Osteocyte (in vitro differentiated cells): ENCODE data around the gene GALNTL6. TPM values are rescaled to one million over a fixed set of nuclear protein-coding genes. Genes with fewer than 3 reads are reported as not detected.

Experiments used
- DNase-seq: peaks from one replicate; pipeline ENCODE4 v3.0.0; 2021; ENCODE audit warnings: mixed read lengths; ENCODE audit not compliant: unreplicated experiment; ENCODE audit errors: extremely low spot score
- H3K27ac Mint-ChIP-seq: one replicate; pipeline ENCODE4 v1.8.0; 2021; ENCODE audit warnings: mild to moderate bottlenecking, mixed read lengths; ENCODE audit not compliant: unreplicated experiment
- H3K27me3 Mint-ChIP-seq: one replicate; pipeline ENCODE4 v1.8.0; 2021; ENCODE audit warnings: mixed read lengths; ENCODE audit not compliant: unreplicated experiment
- H3K36me3 Mint-ChIP-seq: one replicate; pipeline ENCODE4 v1.8.0; 2021; ENCODE audit warnings: mixed read lengths; ENCODE audit not compliant: unreplicated experiment
- H3K4me1 Mint-ChIP-seq: one replicate; pipeline ENCODE4 v1.8.0; 2021; ENCODE audit warnings: mixed read lengths; ENCODE audit not compliant: unreplicated experiment
- H3K4me3 Mint-ChIP-seq: one replicate; pipeline ENCODE4 v1.8.0; 2021; ENCODE audit warnings: mild to moderate bottlenecking, moderate library complexity, mixed read lengths; ENCODE audit not compliant: unreplicated experiment
- H3K9me3 Mint-ChIP-seq: one replicate; pipeline ENCODE4 v1.8.0; 2021; ENCODE audit warnings: mixed read lengths; ENCODE audit not compliant: unreplicated experiment
- CTCF ChIP-seq: fragments of 200-600 bp; sonication (generic); IDR thresholded peaks from 2 replicates; pipeline ENCODE4 v1.5.0; 2021; ENCODE audit warnings: antibody characterized with exemption, mild to moderate bottlenecking, moderate library complexity
- total RNA-seq: library from RNA; stranded (reverse); gene quantifications from 2 replicates; pipeline ENCODE4 v1.2.1, GENCODE V29; 2021

The GALNTL6 gene
- total RNA-seq, 1 donor from 2014 or later, result not detected

GRCh38 chr4:173051716-173052115 lies 1238.5 kb downstream of the GALNTL6 start:
- no peaks in the 10 kb centered on the region for H3K4me1 Mint-ChIP-seq
- DNase-seq, result no peak
- H3K36me3 Mint-ChIP-seq, result no peaks in the 10 kb centered on the region
- no peaks in the 10 kb centered on the region for H3K9me3 Mint-ChIP-seq
- no peak overlapping the region for H3K4me3 Mint-ChIP-seq
- no peak for TF ChIP-seq CTCF
- H3K27me3 Mint-ChIP-seq, result no peaks in the 10 kb centered on the region
- no peak overlapping the region for H3K27ac Mint-ChIP-seq

- H3K36me3 Mint-ChIP-seq, result no peaks in the 10 kb centered on the region
- H3K4me1 Mint-ChIP-seq, result peaks cover 3% of the 10 kb centered on the region
- no peaks in the 10 kb centered on the region for H3K27me3 Mint-ChIP-seq
- H3K9me3 Mint-ChIP-seq, result no peaks in the 10 kb centered on the region
- no peak for DNase-seq
- no peak overlapping the region for H3K4me3 Mint-ChIP-seq
- H3K27ac Mint-ChIP-seq, result no peak overlapping the region
- no peak for TF ChIP-seq CTCF
These were observed 1239.2 kb downstream of the GALNTL6 start for GRCh38 chr4:173052439-173052838.

- no peak overlapping the region for H3K4me3 Mint-ChIP-seq
- no peak for TF ChIP-seq CTCF
These were observed 1243.1 kb downstream of the GALNTL6 start for GRCh38 chr4:173056271-173056670.

GRCh38 chr4:173056710-173057109 lies 1243.5 kb downstream of the GALNTL6 start:
- no peak for TF ChIP-seq CTCF
- no peak for DNase-seq
- Mint-ChIP-seq H3K4me1 (peaks cover 7% of the 10 kb centered on the region), H3K4me3 (no peak overlapping the region), H3K9me3 (peaks cover 2% of the 10 kb centered on the region), H3K27me3 (no peaks in the 10 kb centered on the region), H3K27ac (no peak overlapping the region), H3K36me3 (no peaks in the 10 kb centered on the region)

More at GRCh38 chr4:173056271-173056670, 1243.1 kb downstream of the GALNTL6 start:
- Mint-ChIP-seq H3K27ac (no peak overlapping the region), H3K27me3 (no peaks in the 10 kb centered on the region), H3K36me3 (no peaks in the 10 kb centered on the region), H3K9me3 (no peaks in the 10 kb centered on the region), H3K4me1 (peaks cover 7% of the 10 kb centered on the region)
- no peak for DNase-seq

GRCh38 chr4:173057442-173057841 lies 1244.2 kb downstream of the GALNTL6 start:
- no peak overlapping the region for H3K27ac Mint-ChIP-seq
- no peaks in the 10 kb centered on the region for H3K36me3 Mint-ChIP-seq
- DNase-seq, result no peak
- H3K4me1 Mint-ChIP-seq, result peaks cover 7% of the 10 kb centered on the region
- no peaks in the 10 kb centered on the region for H3K27me3 Mint-ChIP-seq
- TF ChIP-seq CTCF, result no peak
- no peak overlapping the region for H3K4me3 Mint-ChIP-seq
- peaks cover 3% of the 10 kb centered on the region for H3K9me3 Mint-ChIP-seq
